Stimulated activated CD8-positive, alpha-beta memory T cell treated with anti-CD3 and anti-CD28 coated beads, Interleukin-15, amount 100 ng/mL, for 48 hours (primary cell): ENCODE measurements around the gene SCMH1.
"Not testable (repeated sequence)": the region's sequence is repeated elsewhere in the genome, so short reads cannot be mapped to it uniquely, and the experiment has no call there.

Experiments
- DNase-seq, 2 donors: peaks; one replicate each; pipeline ENCODE4 v3.0.0-alpha.2; 2020; ENCODE audit warnings: low read depth in 2 of 2

The SCMH1 gene

DNA sequence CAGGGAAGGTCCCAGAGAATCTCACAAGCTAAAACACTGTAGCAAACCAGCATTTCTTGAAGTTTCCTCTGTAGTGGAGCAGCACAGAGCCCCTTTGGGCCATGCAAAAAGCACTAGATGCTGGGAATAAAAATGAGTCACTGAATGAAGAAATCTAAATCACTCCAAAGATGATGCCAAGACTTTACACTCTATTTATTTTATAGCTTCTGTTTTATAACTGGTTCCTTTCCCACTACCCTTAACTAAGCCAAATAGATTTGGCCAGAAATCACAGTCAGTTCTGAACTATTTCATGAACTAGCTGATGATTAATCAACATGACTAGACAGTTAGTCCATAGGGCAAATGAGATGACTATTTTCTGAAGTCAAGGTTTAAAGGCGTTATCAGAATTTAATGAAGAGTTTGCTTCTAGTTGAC lies 89.5 kb downstream of the SCMH1 start:
- DNase-seq = no peak

DNA sequence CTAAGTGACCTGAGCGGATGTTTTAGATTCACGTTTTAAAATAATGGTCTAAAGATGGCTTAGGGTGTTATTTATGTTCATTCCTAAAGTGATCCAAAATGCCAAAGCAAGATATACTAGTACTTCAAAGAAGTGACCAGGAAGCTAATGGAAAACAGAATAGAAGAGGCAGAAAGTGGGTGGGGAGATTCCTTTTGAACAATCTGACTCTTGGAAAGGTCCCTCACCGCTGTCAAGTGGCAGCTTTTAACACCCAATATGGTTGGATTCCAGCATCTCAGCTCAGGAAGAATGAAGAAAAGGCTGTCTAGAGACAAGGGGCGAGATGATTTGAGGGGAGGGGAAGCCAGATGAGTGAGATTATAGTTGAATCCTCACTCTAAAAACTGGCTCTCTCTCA lies 90.3 kb downstream of the SCMH1 start:
- DNase-seq = no peak

DNA sequence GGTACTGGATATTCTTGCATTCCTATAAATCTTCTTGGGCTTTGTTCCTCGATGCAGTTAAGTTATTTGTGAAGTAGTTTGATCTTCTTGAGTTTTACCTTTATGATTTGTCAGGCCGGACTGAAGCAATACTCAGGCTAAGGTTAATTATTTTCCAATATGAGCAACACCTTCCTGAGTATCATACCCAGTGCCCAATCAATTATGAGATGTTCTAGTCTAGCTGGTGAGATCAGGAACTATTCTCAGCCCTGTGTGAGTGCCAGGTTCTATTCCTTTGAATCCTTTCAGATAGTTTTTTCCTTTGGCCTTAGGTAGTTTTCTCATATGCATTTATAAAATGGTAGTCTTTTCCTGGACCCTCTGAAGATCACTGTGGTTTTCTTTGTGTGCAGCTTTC lies 92.5 kb downstream of the SCMH1 start:
- no peak for DNase-seq

DNA sequence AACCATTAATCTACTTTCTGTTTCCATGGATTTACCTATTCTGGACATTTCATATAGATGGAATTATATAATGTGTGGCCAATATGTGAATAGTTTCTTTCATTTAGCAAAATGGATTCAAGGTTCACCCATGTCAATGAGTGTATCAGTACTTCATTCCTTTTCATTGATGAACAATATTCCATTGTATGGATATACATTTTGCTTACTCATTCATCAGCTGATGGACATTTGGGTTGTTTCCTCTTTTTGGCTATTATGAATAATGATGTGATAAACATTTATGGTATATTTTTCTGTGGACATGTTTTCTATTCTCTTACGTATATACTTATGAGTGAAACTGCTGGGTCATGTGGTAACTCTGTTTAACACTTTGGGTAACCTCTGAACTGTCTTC lies 97.8 kb downstream of the SCMH1 start:
- DNase-seq = no peak

DNA sequence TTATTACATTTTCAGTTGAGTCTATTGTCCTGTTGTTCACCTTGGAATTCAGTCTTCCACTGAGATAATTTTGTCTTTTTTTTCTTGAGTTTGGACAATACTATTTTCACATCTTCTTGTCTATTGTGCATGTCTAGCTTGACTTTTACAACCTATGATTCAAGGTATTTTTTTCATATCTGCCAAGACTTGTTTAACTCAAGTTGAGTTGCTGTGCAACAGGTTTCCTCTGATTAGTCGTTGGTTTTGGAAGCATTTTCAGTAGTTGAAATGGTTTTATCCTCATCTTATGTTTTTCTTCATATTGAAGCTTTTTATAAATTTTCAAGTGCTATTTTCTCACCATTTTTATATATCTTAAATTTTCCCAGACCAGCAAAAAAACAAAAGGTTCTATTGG lies 103.6 kb downstream of the SCMH1 start:
- DNase-seq = no peak

DNA sequence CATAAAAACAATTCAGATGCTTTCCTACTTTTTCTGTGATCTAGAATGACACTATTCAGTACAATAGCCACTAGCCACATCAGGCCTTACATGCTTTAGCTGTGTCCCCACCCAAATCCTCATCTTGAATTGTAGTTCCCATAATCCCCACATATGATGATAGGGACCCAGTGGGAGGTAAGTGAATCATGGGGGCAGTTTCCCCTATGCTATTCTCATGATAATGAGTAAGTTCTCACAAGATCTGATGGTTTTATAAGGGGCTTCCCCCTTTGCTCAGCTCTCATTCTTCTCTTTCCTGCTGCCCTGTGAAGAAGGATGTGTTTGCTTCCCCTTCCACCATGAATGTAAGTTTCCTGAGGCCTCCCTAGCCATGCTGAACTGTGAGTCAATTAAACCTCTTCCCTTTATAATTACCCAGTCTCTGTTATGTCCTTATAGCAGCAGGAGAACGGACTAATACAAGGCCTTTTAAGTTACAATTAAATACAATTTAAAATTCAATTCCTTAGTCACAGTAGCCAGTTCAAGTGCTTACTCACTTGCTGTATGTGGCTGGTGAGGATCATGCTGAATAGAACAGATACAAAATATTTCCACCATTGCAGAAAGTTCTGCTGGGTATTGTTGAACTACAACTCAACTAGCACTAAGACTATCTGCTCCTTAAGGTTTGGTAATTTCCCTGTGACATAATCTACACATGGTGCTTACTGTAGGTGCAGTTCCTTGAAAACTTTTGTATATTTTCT lies 106.7 kb downstream of the SCMH1 start:
- no peak for DNase-seq

DNA sequence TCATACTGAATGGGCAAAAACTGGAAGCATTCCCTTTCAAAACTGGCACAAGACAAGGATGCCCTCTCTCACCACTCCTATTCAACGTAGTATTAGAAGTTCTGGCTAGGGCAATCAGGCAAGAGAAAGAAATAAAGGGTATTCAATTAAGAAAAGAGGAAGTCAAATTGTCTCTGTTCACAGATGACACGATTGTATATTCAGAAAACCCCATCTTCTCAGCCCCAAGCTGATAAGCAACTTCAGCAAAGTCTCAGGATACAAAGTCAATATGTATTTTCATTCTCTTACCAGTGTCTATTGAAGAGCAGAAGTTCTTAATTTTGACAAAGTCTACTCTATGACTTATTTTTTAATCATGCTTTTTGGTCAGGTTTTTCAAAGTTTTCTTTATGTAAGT lies 107.8 kb downstream of the SCMH1 start:
- not testable (repeated sequence) for DNase-seq

DNA sequence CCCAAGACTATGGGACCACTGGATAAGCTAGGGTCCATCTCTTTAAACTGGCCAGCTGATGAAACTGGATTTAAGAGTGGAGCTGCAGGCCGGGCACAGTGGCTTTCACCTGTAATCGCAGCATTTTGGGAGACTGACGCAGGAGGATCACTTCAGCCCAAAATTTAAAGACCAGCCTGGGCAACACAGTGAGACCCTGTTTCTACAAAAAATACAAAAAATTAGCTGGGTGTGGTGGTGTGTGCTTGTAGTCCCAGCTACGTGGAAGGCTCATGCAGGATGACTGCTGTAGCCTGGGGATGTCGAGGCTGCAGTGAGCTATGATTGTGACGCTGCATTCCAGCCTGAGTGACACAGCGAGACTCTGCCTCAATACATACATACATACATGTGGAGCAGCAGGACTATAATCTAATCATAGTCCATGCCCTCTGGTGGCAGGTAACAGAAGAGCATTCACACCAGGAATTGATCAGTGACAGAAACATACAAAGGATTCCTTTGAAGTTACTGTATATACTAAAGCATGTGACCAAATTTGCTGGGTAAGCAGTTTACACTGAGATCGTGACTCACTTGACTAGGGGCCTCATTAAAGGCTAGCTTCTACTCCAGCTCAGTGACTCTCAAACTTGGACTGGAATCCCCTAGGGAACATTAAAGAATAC lies 119.1 kb downstream of the SCMH1 start:
- no peak for DNase-seq

DNA sequence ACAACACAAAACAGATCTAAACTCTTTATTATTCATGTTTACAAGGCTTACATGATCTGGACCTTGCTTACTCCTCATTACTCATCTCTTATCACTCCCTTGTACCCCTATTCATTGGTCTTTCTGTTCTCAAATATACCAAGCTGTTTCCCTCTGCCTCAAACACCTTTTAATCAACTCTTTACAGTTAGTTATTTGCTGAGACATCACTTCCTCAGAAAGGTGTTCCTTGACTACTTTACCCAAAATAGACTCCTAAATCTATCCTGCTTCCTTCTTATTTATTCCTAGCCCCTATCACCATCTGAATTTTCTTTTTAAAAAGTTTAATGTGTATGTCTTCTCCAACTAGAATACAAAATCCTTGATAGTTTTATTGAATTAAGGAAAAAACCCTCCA lies 120.0 kb downstream of the SCMH1 start:
- no peak for DNase-seq

DNA sequence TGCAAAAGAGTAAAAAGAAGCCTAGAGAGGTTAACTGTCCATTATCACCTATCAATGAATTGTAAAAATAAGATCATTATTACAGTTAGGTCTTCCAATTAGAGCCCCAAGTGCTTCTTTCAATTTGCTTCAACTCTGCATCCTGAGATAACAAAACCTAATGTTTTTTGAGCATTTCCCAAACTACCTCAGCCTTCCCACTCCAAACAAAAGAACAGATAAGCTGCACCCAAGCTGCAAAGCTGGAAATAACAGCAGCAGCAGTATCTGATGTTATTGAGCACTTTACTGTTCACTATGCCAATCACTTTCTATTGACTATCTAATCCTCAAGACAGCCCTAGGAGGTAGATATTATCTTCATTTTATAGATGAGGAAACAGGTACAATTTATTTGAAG lies 123.5 kb downstream of the SCMH1 start:
- DNase-seq = no peak

DNA sequence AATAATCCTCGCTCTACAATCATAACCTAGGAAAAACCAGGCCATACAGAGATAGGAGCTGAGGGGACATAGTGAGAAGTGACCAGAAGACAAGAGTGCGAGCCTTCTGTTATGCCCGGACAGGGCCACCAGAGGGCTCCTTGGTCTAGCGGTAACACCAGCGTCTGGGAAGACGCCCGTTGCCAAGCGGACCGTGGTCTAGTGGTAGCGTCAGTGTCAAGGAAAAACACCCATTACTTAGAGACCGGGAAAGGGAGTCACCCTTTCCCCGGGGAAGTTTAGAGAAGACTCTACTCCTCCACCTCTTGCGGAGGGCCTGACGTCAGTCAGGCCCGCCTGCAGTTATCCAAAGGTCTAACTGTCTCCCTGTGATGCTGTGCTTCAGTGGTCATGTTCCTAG lies 124.9 kb downstream of the SCMH1 start:
- not testable (repeated sequence) for DNase-seq

DNA sequence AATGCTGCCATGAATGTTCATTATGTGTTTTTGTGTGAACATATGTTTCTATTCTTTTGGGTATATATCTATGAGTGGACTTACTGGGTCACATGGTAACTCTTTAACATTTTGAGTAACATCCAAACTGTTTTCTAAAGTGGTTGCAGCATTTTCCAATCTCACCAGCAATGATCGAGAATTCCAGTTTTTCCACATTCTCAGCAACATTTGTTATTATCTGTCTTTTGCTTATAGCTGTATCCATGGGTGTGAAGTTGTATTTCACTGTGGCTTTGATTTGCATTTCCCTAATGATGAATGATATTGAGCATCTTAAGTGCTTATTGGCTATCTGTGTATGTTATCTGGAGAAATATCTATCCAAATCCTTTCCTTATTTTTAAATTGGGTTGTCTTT lies 131.4 kb downstream of the SCMH1 start:
- no peak for DNase-seq

DNA sequence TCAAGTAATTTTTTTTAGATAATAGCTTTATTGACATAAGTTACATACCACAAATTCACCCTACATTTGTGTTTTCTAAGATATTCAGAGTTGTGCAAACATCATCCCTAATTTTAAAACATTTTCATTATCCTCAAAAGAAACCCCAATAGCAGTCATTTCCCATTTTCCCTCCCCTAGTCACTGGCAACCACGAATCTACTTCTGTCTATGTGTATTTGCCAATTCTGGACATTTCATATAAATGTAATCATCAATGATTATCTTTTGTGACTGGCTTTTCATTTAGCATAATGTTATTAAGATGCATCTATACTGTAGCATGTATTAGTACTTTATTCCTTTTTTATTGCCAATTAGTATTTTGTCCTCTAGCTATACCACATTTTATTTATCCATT lies 131.8 kb downstream of the SCMH1 start:
- DNase-seq = no peak

DNA sequence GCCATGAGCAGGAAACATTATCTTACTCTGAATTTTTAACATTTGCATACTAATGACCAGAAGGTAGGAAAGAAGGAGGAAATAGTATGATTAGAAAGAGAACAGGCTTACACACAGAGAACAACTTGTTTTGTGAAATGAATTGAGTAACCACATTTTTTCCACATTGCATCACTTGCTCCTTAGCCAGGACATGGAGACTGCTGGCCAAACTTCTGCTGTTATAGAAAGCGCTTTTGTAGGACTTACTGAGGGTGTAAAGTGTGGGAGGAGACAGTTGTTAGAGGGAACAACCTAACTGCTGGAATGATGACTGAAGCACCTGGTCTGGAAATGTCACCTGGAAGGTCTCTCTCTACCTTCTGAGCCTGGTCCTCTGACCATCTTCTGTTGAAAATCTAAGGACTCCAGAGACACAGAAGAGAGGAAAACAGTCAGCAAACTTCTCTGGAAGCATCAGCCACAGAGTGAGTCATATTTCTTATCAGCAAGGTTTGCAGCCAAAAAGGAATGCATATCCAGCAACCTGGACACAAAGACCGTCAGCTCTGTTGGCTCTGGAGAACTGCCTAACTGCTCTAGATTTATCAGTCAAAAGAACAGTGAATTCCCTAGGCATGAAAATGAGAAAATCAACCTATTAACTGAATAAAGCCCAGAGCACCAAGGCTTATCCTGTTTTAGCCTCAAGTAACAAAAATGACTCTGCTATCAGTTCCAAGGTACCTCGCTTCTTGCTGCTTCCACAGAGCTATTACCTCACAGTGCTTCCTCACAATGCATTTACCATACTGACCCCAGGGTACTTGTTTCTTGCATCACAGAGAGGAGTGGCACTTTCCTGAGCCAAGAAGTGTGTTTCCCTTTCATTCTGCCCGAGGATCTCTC lies 132.6 kb downstream of the SCMH1 start:
- DNase-seq = no peak

DNA sequence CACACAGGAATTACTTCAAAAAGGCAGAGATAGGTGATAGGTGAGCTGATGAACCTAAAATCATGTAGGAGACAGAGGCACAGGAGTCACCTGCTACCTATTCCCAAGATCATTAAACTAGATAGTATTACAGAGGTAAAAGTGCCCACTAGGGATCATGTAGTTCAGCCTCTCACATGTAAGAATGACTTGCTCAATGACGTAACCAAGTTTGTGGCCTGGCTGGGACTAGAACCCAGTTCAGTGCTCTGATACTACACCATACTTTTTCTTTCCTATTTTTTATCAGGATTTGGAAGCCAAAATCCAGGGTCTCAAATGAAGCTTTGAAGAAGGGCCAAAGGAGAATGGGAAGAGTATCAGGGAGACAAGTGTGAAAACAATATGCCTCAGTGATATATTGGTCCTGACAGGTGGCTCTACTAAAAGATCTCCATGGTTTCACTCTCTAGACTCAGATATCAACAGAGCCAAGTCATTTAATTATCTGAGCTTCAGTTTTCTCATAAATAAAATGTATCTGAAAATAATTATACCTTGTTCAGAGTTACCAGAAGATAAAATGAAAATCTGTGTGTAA lies 133.3 kb downstream of the SCMH1 start:
- no peak for DNase-seq

DNA sequence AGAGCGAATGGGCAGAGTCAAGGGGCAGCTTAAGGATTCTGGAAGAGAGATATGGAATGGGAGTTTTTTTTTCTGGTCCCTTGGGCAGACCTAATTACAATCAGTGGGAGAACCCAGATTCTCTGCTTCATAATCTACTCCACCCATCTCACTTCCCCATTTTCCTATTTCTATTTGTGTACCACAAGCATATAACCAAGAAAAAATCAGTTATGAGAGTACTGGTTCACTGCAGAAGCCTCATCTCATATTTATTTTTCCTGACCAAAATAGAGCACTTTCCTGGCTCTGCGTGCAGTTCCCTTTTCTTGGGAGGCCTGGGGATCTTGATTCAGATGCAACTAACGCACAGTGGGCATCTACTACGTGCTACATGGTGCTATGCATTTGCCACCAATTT lies 138.3 kb downstream of the SCMH1 start:
- DNase-seq = no peak

DNA sequence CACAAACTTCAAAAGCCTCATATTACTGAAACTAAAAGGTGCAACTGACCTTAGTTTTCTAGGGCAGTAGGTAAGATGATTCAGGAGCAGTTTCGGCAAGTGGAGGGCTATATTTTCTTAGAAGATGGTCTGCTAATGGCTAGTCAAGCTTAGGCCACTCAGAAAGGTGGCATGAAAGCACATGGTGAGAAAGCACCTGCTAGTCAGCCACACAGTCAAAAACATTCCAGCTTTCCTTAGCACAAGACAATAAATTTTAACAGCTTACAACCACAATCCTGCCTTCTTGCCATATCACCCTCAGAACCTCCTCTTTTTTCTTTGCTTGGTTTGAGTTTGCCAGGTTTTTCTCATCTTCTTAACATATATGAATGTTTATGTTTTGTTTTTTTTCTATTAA lies 139.5 kb downstream of the SCMH1 start:
- DNase-seq = no peak

DNA sequence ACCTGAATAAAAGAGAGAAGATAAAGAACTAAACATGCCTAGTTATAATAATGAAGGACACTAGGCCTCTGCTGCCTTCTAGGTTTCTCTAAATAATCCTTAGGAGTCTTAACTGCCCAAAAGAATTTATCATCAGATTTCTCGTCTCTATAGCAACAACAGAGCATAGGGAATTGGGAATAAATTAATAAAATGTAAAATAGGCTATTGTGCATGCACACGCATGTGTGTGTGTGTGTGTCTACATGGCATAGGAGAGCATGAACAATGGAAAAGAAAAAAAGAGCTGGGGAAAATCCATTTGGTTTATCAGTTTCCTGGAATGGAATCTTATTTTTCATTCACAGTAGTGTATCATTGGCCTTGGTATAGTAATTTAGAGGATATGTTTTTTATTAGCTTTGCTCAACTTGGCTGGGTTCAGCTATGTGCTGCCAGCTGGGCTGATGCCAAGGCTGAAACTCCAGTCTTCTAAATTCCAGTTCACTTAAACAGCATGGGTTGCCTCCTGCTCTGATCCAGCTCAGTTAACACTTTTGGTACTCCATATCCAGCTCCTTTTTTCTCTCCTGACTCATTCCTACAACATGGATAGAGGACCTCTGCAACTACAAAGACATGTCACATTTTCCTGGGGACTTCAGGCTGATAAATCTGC lies 140.0 kb downstream of the SCMH1 start:
- DNase-seq = no peak

DNA sequence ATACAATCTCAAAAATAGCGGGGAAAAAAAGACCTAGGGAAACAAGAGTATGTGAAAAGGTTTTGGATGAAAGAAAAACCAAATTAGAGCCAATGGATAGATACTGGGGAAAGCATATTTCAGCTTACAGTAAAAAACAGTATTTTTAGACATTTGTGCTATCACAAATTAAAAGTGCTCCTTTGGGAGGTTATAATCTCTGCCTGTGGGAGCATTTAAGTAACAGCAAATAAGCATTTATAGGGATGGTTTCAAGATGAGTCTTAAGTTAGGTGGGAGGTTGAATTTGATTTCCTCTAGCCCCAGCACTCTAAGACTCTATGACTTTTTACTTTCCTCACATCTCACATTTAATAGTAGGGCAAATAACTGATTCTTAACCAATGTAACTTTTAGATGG lies 141.0 kb downstream of the SCMH1 start:
- DNase-seq = no peak

DNA sequence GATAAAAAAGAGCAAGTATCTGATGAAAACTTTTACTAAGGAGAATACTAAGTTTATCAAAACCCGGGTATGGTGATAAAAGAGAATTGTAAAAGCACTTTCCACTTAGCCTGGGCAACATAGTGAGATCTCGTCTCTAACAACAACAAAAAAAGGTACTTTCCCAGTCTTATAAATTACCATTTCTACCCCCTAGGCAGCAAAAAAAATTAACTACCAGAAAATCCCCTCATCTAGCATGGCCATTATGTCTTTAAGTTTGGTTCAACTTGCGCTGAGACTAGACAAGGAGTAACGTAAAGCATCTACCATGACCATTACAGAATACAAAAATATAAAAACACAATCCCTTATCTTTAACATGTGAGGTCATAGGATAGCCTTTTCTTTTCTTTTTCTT lies 141.9 kb downstream of the SCMH1 start:
- DNase-seq = no peak

DNA sequence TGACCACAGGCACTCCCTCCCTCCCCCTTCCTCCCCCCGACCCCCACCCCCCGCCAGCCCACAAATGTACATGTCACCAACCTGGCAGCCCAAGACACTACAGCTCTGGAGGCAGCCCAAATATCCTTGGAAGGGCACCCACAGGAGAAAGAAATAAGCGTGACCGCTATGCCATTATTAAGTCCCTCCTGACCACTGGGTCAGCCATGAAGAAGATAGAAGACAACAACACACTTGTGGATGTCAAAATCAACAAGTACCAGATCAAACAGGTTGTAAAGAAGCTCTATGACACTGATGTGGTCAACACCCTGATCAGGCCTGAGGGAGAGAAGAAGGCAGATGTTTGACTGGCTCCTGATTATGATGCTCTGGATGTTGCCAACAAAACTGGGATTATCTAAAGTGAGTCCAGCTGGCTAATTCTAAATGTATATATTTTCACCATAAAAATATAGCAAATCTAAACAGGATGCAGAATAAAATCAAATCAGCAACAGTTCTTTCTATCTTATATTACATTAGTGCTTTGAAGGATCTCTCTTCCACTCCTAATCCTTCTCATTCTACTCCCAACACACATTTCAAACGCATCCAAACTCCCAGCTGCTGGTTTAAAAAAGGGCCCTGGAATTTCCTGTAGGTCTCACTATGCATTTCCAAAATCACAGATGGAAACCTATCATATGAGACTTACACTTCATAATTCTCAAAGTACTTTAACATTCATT lies 143.2 kb downstream of the SCMH1 start:
- DNase-seq = no peak
